H9 (cell line): ENCODE results near the gene C11orf71. TPM values are rescaled to one million over a fixed set of nuclear protein-coding genes. Genes with fewer than 3 reads are reported as not detected.

Source experiments
- DNase-seq: peaks from one replicate; pipeline ENCODE4 v3.0.0-alpha.2; 2017
- H2AFZ ChIP-seq: one replicate; pipeline ENCODE4 v1.6.1; 2013; ENCODE audit warnings: mild to moderate bottlenecking, low read length, control low read depth, moderate library complexity
- H2AK5ac ChIP-seq: 2 replicates; pipeline ENCODE4 v1.6.1; 2013; ENCODE audit warnings: low read length, control low read depth, mixed read lengths; ENCODE audit not compliant: insufficient read length
- H2BK120ac ChIP-seq: one replicate; pipeline ENCODE4 v1.6.1; 2013; ENCODE audit warnings: low read depth, mild to moderate bottlenecking, low read length, control low read depth, inconsistent platforms; ENCODE audit not compliant: poor library complexity, severe bottlenecking
- H2BK12ac ChIP-seq: 2 replicates; pipeline ENCODE4 v1.6.1; 2013; ENCODE audit warnings: low read length, control low read depth, mixed read lengths, low read depth; ENCODE audit not compliant: insufficient read length
- H2BK15ac ChIP-seq: 2 replicates; pipeline ENCODE4 v1.6.1; 2013; ENCODE audit warnings: low read depth, low read length, control low read depth
- H2BK20ac ChIP-seq: one replicate; pipeline ENCODE4 v1.6.1; 2013; ENCODE audit warnings: low read depth, mild to moderate bottlenecking, low read length, control low read depth, inconsistent platforms; ENCODE audit not compliant: poor library complexity, severe bottlenecking
- H2BK5ac ChIP-seq: 2 replicates; pipeline ENCODE4 v1.6.1; 2013; ENCODE audit warnings: low read length, control low read depth, mixed read lengths; ENCODE audit not compliant: insufficient read length
- H3K14ac ChIP-seq: 2 replicates; pipeline ENCODE4 v1.6.1; 2013; ENCODE audit warnings: low read length, control low read depth; ENCODE audit not compliant: insufficient read depth
- H3K18ac ChIP-seq: 2 replicates; pipeline ENCODE4 v1.6.1; 2013; ENCODE audit warnings: low read depth, mild to moderate bottlenecking, mixed read lengths, low read length, control low read depth; ENCODE audit not compliant: insufficient read length
- H3K23ac ChIP-seq: 2 replicates; pipeline ENCODE4 v1.6.1; 2013; ENCODE audit warnings: low read length, control low read depth, mixed read lengths, low read depth; ENCODE audit not compliant: insufficient read length
- H3K23me2 ChIP-seq: 2 replicates; pipeline ENCODE4 v1.6.1; 2013; ENCODE audit warnings: low read depth, mild to moderate bottlenecking, mixed read lengths, low read length, control low read depth; ENCODE audit not compliant: insufficient read length, poor library complexity, severe bottlenecking
- H3K27ac ChIP-seq: 2 replicates; pipeline ENCODE4 v1.5.1; 2013; ENCODE audit warnings: low read length, control low read depth, mixed read lengths, low read depth; ENCODE audit not compliant: insufficient read length
- H3K27me3 ChIP-seq: 2 replicates; pipeline ENCODE4 v1.6.1; 2013; ENCODE audit warnings: low read length, control low read depth, inconsistent platforms; ENCODE audit not compliant: insufficient read depth
- H3K4ac ChIP-seq: 2 replicates; pipeline ENCODE4 v1.6.1; 2013; ENCODE audit warnings: low read depth, mild to moderate bottlenecking, control low read depth, inconsistent platforms, low read length, moderate library complexity
- H3K4me1 ChIP-seq: 2 replicates; pipeline ENCODE4 v1.6.1; 2013; ENCODE audit warnings: low read length, control low read depth, inconsistent platforms; ENCODE audit not compliant: insufficient read depth
- H3K4me2 ChIP-seq: 2 replicates; pipeline ENCODE4 v1.6.1; 2013; ENCODE audit warnings: low read length, control low read depth, mixed read lengths; ENCODE audit not compliant: insufficient read length, insufficient read depth
- H3K56ac ChIP-seq: 2 replicates; pipeline ENCODE4 v1.6.1; 2013; ENCODE audit warnings: low read depth, mild to moderate bottlenecking, mixed read lengths, low read length, control low read depth; ENCODE audit not compliant: insufficient read length
- H3K79me1 ChIP-seq: 2 replicates; pipeline ENCODE4 v1.6.1; 2013; ENCODE audit warnings: low read depth, mild to moderate bottlenecking, moderate library complexity, low read length, control low read depth, inconsistent platforms; ENCODE audit not compliant: insufficient read depth, poor library complexity, severe bottlenecking
- H3K79me2 ChIP-seq: 2 replicates; pipeline ENCODE4 v1.6.1; 2013; ENCODE audit warnings: low read length, control low read depth, inconsistent platforms; ENCODE audit not compliant: insufficient read depth
- H3K9ac ChIP-seq: 2 replicates; pipeline ENCODE4 v1.6.1; 2013; ENCODE audit warnings: low read length, control low read depth, mixed read lengths; ENCODE audit not compliant: insufficient read length; ENCODE audit errors: extremely low read depth
- H3K9me3 ChIP-seq: one replicate; pipeline ENCODE4 v1.6.1; 2013; ENCODE audit warnings: low read depth, low read length, inconsistent platforms; ENCODE audit not compliant: control insufficient read depth
- H3T11ph ChIP-seq: one replicate; pipeline ENCODE4 v1.6.1; 2013; ENCODE audit warnings: mild to moderate bottlenecking, low read length, control low read depth, inconsistent platforms
- H4K20me1 ChIP-seq: one replicate; pipeline ENCODE4 v1.6.1; 2013; ENCODE audit not compliant: control insufficient read depth, insufficient read length, insufficient read depth
- H4K5ac ChIP-seq: 2 replicates; pipeline ENCODE4 v1.6.1; 2013; ENCODE audit warnings: low read depth, mild to moderate bottlenecking, mixed read lengths, low read length, control low read depth; ENCODE audit not compliant: insufficient read length
- H4K8ac ChIP-seq: replicated peaks from 2 replicates; pipeline ENCODE4 v1.6.1; 2013; ENCODE audit warnings: low read length, control low read depth, mixed read lengths, low read depth; ENCODE audit not compliant: insufficient read length
- H4K91ac ChIP-seq: 2 replicates; pipeline ENCODE4 v1.6.1; 2013; ENCODE audit warnings: low read depth, mild to moderate bottlenecking, moderate library complexity, mixed read lengths, low read length, control low read depth; ENCODE audit not compliant: insufficient read length
- H3K27ac Mint-ChIP-seq, 3 experiments: 2 replicates in 2 of 3; 3 replicates in 1 of 3; pipeline ENCODE4 v1.8.0; 2020 to 2021; ENCODE audit warnings: mixed read lengths in 3 of 3, mild to moderate bottlenecking in 1 of 3, moderate library complexity in 1 of 3
- H3K27me3 Mint-ChIP-seq: 2 replicates; pipeline ENCODE4 v1.8.0; 2021; ENCODE audit warnings: low read depth, mild to moderate bottlenecking, moderate library complexity, mixed read lengths
- H3K36me3 Mint-ChIP-seq, 3 experiments: 2 replicates in 2 of 3; 3 replicates in 1 of 3; pipeline ENCODE4 v1.8.0; 2020 to 2021; ENCODE audit warnings: low read depth in 3 of 3, mixed read lengths in 3 of 3; ENCODE audit not compliant: insufficient read depth in 1 of 3
- H3K4me1 Mint-ChIP-seq, 2 experiments: 2 replicates each; pipeline ENCODE4 v1.8.0; 2020; ENCODE audit warnings: mixed read lengths in 2 of 2
- H3K4me3 Mint-ChIP-seq, 2 experiments: 2 replicates in 1 of 2; 3 replicates in 1 of 2; pipeline ENCODE4 v1.8.0; 2020 to 2021; ENCODE audit warnings: mild to moderate bottlenecking in 2 of 2, mixed read lengths in 2 of 2, moderate library complexity in 1 of 2
- H3K9me3 Mint-ChIP-seq, 2 experiments: 2 replicates in 1 of 2; 3 replicates in 1 of 2; pipeline ENCODE4 v1.8.0; 2020; ENCODE audit warnings: mild to moderate bottlenecking in 2 of 2, mixed read lengths in 2 of 2, moderate library complexity in 1 of 2
- CTCF ChIP-seq: fragments of 200-600 bp; sonication (generic); conservative IDR thresholded peaks from 3 replicates; pipeline ENCODE4 v1.8.0; 2021; ENCODE audit warnings: antibody characterized with exemption, mild to moderate bottlenecking
- WGBS: extraction: QIAGEN DNeasy Blood & Tissue Kit; methylation state at CpG from one replicate; pipeline ENCODE4 v1.1.7; 2013; ENCODE audit warnings: missing lambda C conversion rate, low lambda C conversion rate, mixed read lengths; ENCODE audit not compliant: insufficient read length; ENCODE audit errors: extremely low coverage; 5-methylcytosine and 5-hydroxymethylcytosine counted together
- total RNA-seq: library from RNA; stranded (reverse); gene quantifications from 2 replicates; pipeline ENCODE4 v1.2.1, GENCODE V29; 2021

The C11orf71 gene
- total RNA-seq, 1 experiment from 2014 or later = 3.5 TPM

DNA sequence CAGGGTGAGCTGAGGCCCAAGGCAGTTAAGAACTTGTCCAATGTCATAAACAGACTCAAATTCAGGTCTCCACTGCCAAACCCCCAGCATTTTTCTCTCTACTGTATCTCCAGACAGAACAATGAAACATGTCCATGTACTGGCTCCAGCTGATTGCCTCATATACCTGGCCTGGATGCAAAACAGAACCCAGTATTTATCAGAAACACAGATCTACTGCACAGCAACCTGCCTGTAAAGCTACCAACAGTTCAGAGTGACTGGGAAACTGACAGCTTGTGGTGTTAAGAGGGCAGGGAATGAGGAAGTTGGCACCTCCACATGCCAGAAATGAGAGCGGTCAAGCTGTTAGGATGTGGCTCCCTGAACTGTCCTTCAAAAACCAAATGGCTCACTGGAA lies 41.6 kb downstream of the C11orf71 start:
- Histone ChIP-seq H3T11ph (no peak overlapping the region), H3K23ac (no peak overlapping the region), H3K9ac (no peak overlapping the region), H2BK12ac (no peak overlapping the region), H3K14ac (no peak overlapping the region), H3K23me2 (no peaks in the 10 kb centered on the region), H2BK120ac (no peak overlapping the region), H2AFZ (no peak overlapping the region), H3K79me1 (no peaks in the 10 kb centered on the region), H3K27me3 (no peaks in the 10 kb centered on the region), H2BK5ac (no peak overlapping the region), H2BK20ac (no peak overlapping the region), H4K8ac (no peak overlapping the region), H4K5ac (no peak overlapping the region), H3K79me2 (no peaks in the 10 kb centered on the region), H3K9me3 (no peaks in the 10 kb centered on the region), H3K56ac (no peak overlapping the region), H3K4me1 (no peaks in the 10 kb centered on the region), H3K4ac (no peak overlapping the region), H4K20me1 (no peaks in the 10 kb centered on the region), H3K27ac (no peak overlapping the region), H3K18ac (no peak overlapping the region), H3K4me2 (no peak overlapping the region), H4K91ac (no peak overlapping the region), H2AK5ac (no peak overlapping the region), H2BK15ac (no peak overlapping the region)
- WGBS = no CpG with 5 or more reads among the region's 1 CpG
- H3K4me3 Mint-ChIP-seq = no peak overlapping the region
- no peaks in the 10 kb centered on the region for H3K27me3 Mint-ChIP-seq
- H3K36me3 Mint-ChIP-seq = no peaks in the 10 kb centered on the region
- H3K27ac Mint-ChIP-seq = no peak overlapping the region
- TF ChIP-seq CTCF = no peak
- no peaks in the 10 kb centered on the region for H3K9me3 Mint-ChIP-seq
- H3K4me1 Mint-ChIP-seq = no peaks in the 10 kb centered on the region
- no peak for DNase-seq
